A549 (cell line): ENCODE results near the gene ZBED4. TPM values are rescaled to one million over a fixed set of nuclear protein-coding genes. Genes with fewer than 3 reads are reported as not detected.

ENCODE experiments used
- ATAC-seq, 2 experiments: fragments of 200-7000 bp in 1 of 2; fragments of >200 bp in 1 of 2; cut with Nextera tagmentation in 1 of 2; cut with Tn5 transposase in 1 of 2; 3 replicates each; pipeline versions ENCODE4 v1.8.0 to v1.9.1; 2018 to 2020; ENCODE audit warnings: mild to moderate bottlenecking in 1 of 2, moderate library complexity in 1 of 2
- CTCF ChIA-PET: fragments of 300-600 bp; sonication (Branson Sonifier 250); formaldehyde crosslinking; extraction: SDS; loops from one replicate; lab custom pipeline; 2021; ENCODE audit warnings: antibody characterized with exemption, inconsistent platforms; lab: Yijun Ruan, JAX
- POLR2A ChIA-PET: fragments of 350-600 bp; formaldehyde crosslinking; extraction: SDS; loops from one replicate; lab custom pipeline; 2021; ENCODE audit warnings: antibody characterized with exemption, inconsistent platforms; lab: Yijun Ruan, JAX
- DNase-seq, 2 experiments: peaks; one replicate each; pipeline versions ENCODE4 v3.0.0 to v3.0.0-alpha.2; 2011 to 2016; ENCODE audit warnings: low read depth in 1 of 2, low spot score in 1 of 2
- FAIRE-seq: peaks from 2 replicates; lab custom pipeline; 2011; peaks lifted over from hg19 to GRCh38; lab: Jason Lieb, UNC
- H3K27ac ChIP-seq, 2 experiments: fragments of >200 bp; sonication (Bioruptor Twin); formaldehyde crosslinking; 3 replicates each; pipeline ENCODE4 v1.5.1; 2016 to 2017
- H3K4me1 ChIP-seq: fragments of >200 bp; sonication (Bioruptor Twin); formaldehyde crosslinking; 3 replicates; pipeline ENCODE4 v1.6.1; 2016
- H3K4me2 ChIP-seq: fragments of >200 bp; sonication (Bioruptor Twin); formaldehyde crosslinking; 3 replicates; pipeline ENCODE4 v1.6.1; 2016
- H3K4me3 ChIP-seq: fragments of >200 bp; sonication (Bioruptor Twin); formaldehyde crosslinking; 3 replicates; pipeline ENCODE4 v1.5.1; 2016
- H3K9me3 ChIP-seq: fragments of >200 bp; sonication (Bioruptor Twin); formaldehyde crosslinking; 3 replicates; pipeline ENCODE4 v1.6.1; 2016
- BHLHE40 ChIP-seq: IDR thresholded peaks from 2 replicates; pipeline ENCODE4 v1.6.1; 2012; ENCODE audit warnings: low read depth, low read length, inconsistent platforms
- CBX2 ChIP-seq: fragments of 200-600 bp; sonication (generic); IDR thresholded peaks from 2 replicates; pipeline ENCODE4 v1.6.1; 2016; ENCODE audit warnings: low read depth, mild to moderate bottlenecking, borderline replicate concordance
- CHD2 ChIP-seq: fragments of 150-350 bp; IDR thresholded peaks from 2 replicates; pipeline ENCODE4 v1.6.1; 2014; ENCODE audit warnings: low read length; ENCODE audit not compliant: partially characterized antibody
- EHMT2 ChIP-seq: fragments of 200-600 bp; sonication (generic); IDR thresholded peaks from 2 replicates; pipeline ENCODE4 v1.6.1; 2016; ENCODE audit warnings: antibody characterized with exemption, low read depth, mild to moderate bottlenecking, moderate library complexity
- FOSB ChIP-seq: fragments of 250-450 bp; sonication (Bioruptor Pico); IDR thresholded peaks from 2 replicates; pipeline ENCODE4 v1.5.0; 2020; ENCODE audit warnings: mild to moderate bottlenecking, moderate library complexity
- FOSL2 ChIP-seq, 2 experiments: fragments of 450-650 bp in 1 of 2; fragments of >200 bp in 1 of 2; sonication (Bioruptor Twin) in 1 of 2; formaldehyde crosslinking; IDR thresholded peaks; 2 replicates each; pipeline versions ENCODE4 v1.5.0 to v1.6.1; 2016 to 2020; ENCODE audit warnings: mild to moderate bottlenecking in 1 of 2, moderate library complexity in 1 of 2
- HOXB5 ChIP-seq: fragments of 250-450 bp; sonication (Bioruptor Pico); IDR thresholded peaks from 2 replicates; pipeline ENCODE4 v1.5.0; 2020; ENCODE audit warnings: mild to moderate bottlenecking, moderate library complexity
- JUNB ChIP-seq: fragments of >200 bp; sonication (Bioruptor Twin); formaldehyde crosslinking; IDR thresholded peaks from 2 replicates; pipeline ENCODE4 v1.6.1; 2016
- KDM1A ChIP-seq: fragments of 200-600 bp; sonication (generic); IDR thresholded peaks from 2 replicates; pipeline ENCODE4 v1.6.1; 2016; ENCODE audit warnings: low read depth, mild to moderate bottlenecking
- MAFK ChIP-seq: fragments of 450-650 bp; IDR thresholded peaks from 2 replicates; pipeline ENCODE4 v1.6.1; 2014; ENCODE audit not compliant: partially characterized antibody
- NPAS2 ChIP-seq: fragments of 250-450 bp; sonication (Bioruptor Pico); IDR thresholded peaks from 2 replicates; pipeline ENCODE4 v1.8.0; 2022; ENCODE audit warnings: mild to moderate bottlenecking, moderate library complexity, borderline replicate concordance
- NR3C1 ChIP-seq: fragments of >200 bp; sonication (Bioruptor Twin); formaldehyde crosslinking; IDR thresholded peaks from 3 replicates; pipeline ENCODE4 v1.6.1; 2017
- PHF8 ChIP-seq: fragments of 200-600 bp; sonication (generic); IDR thresholded peaks from 2 replicates; pipeline ENCODE4 v1.6.1; 2016; ENCODE audit warnings: low read depth, mild to moderate bottlenecking, antibody characterized with exemption, moderate library complexity, borderline replicate concordance
- RARB ChIP-seq: fragments of 250-450 bp; sonication (Bioruptor Pico); IDR thresholded peaks from 2 replicates; pipeline ENCODE4 v1.8.0; 2021; ENCODE audit warnings: mild to moderate bottlenecking, moderate library complexity
- RNF2 ChIP-seq: fragments of 200-600 bp; sonication (generic); IDR thresholded peaks from 2 replicates; pipeline ENCODE4 v1.6.1; 2016; ENCODE audit warnings: low read depth, mild to moderate bottlenecking, antibody characterized with exemption, moderate library complexity, borderline replicate concordance
- SMC3 ChIP-seq: fragments of >200 bp; sonication (Bioruptor Twin); formaldehyde crosslinking; IDR thresholded peaks from 3 replicates; pipeline ENCODE4 v1.6.1; 2018; ENCODE audit warnings: inconsistent platforms
- ZC3H11A ChIP-seq: fragments of 450-650 bp; IDR thresholded peaks from 2 replicates; pipeline ENCODE4 v1.6.1; 2014; ENCODE audit warnings: antibody characterized with exemption, mild to moderate bottlenecking
- WGBS: methylation state at CpG from one replicate; pipeline ENCODE4 v1.1.6; 2017; ENCODE audit errors: missing lambda C conversion rate; 5-methylcytosine and 5-hydroxymethylcytosine counted together
- polyA plus RNA-seq, 4 experiments: library from polyadenylated mRNA; depleted of rRNA in 3 of 4; stranded (reverse); fragments of >200 nt; fragmentation: RNase III in 1 of 4; extraction: RNeasy Plus Mini Kit Qiagen cat#74134 plus additional on column Dnase treatment in 1 of 4; gene quantifications; 2 replicates in 3 of 4; 3 replicates in 1 of 4; pipeline ENCODE4 v1.2.3, GENCODE V29; 2011 to 2017
- TF ChIP-seq, protein P1 (sequence below): fragments of 450-650 bp; IDR thresholded peaks from 2 replicates; pipeline ENCODE4 v1.6.1; 2014; ENCODE audit warnings: antibody characterized with exemption
- TF ChIP-seq, protein P2 (sequence below): IDR thresholded peaks from 2 replicates; pipeline ENCODE4 v1.6.1; 2012; ENCODE audit warnings: low read depth, borderline replicate concordance
- TF ChIP-seq, protein P3 (sequence below): fragments of 250-450 bp; sonication (Bioruptor Pico); IDR thresholded peaks from 2 replicates; pipeline ENCODE4 v1.5.0; 2020; ENCODE audit warnings: low read depth, mild to moderate bottlenecking, moderate library complexity
- TF ChIP-seq, protein P4 (sequence below): fragments of 200-600 bp; sonication (generic); IDR thresholded peaks from 2 replicates; pipeline ENCODE4 v1.6.1; 2016; ENCODE audit warnings: antibody characterized with exemption, mild to moderate bottlenecking, moderate library complexity
- TF ChIP-seq, protein P5 (sequence below): fragments of 150-350 bp; IDR thresholded peaks from 2 replicates; pipeline ENCODE4 v1.6.1; 2014; ENCODE audit warnings: low read depth, mild to moderate bottlenecking, low read length

ZBED4 gene
- polyA plus RNA-seq, 2 of the 4 experiments (the other 2 are of a cell fraction), result 8.6 to 9.5 TPM

DNA sequence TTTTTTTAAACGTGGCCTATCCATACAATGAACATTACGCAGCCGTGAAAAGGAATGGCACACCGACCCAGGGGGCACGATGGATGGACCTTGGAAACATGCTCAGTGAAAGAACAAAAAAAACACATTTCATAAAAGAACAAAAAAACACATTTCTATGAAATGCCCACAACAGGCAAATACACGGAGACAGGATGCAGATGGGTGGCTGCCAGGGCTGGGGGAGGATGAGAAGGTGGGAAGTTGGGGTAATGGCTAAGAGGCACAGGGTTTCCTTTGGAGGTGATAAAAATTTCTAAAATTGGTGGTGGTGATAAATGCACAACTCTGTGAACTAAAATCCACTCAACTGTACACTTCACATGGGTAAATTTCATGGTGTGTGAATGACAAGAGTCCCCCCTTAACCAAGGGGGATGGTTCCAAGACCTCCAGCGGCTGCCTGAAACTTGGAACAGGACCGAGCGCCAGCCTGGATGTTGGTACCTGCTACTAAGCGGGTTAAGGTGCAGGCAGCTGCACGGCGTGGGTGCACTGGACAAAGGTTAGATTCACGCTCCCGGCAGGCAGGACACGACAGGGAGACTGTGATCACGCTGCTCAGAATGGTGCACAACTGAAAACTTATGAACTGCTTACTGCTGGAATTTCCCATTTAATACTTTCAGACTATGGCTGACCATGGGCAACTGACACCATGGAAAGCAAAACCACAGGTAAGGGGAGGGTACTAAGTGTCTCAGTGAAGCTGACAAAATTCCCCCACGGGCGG lies 42.4 kb upstream of the ZBED4 start (continued):
- TF ChIP-seq, protein P1, sequence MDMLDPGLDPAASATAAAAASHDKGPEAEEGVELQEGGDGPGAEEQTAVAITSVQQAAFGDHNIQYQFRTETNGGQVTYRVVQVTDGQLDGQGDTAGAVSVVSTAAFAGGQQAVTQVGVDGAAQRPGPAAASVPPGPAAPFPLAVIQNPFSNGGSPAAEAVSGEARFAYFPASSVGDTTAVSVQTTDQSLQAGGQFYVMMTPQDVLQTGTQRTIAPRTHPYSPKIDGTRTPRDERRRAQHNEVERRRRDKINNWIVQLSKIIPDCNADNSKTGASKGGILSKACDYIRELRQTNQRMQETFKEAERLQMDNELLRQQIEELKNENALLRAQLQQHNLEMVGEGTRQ, result no peak
- TF ChIP-seq HOXB5 (CRISPR knock-in tag) (no peak), NPAS2 (no peak), PHF8 (no peak), CBX2 (no peak)
- TF ChIP-seq, protein P2, sequence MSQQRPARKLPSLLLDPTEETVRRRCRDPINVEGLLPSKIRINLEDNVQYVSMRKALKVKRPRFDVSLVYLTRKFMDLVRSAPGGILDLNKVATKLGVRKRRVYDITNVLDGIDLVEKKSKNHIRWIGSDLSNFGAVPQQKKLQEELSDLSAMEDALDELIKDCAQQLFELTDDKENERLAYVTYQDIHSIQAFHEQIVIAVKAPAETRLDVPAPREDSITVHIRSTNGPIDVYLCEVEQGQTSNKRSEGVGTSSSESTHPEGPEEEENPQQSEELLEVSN, result no peak

DNA sequence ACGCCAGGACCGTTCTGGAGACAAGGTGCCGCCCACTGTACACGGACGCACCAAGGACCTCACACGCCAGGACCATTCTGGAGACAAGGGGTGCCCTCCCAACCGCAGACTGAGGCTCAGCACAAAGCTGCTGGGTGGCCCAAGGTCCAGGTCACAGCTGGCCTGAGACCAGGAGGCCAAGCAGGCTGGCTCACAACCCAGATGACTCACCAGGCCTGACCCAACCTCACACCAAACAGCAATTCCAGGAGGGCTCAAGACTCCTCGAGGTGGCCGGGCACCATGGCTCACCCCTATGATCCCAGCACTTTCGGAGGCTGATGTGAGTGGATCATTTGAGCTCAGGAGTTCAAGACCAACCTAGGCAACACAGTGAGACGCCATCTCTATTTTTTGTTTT lies 40.8 kb upstream of the ZBED4 start:
- POLR2A ChIA-PET, result no interaction called here
- Histone ChIP-seq H3K4me1 (peaks cover 16% of the 10 kb centered on the region; the same call in 1 of the 3 replicates), H3K4me2 (no peak overlapping the region), H3K4me3 (no peak overlapping the region), H3K27ac (no peak overlapping the region), H3K9me3 (no peaks in the 10 kb centered on the region)
- TF ChIP-seq, protein P3, sequence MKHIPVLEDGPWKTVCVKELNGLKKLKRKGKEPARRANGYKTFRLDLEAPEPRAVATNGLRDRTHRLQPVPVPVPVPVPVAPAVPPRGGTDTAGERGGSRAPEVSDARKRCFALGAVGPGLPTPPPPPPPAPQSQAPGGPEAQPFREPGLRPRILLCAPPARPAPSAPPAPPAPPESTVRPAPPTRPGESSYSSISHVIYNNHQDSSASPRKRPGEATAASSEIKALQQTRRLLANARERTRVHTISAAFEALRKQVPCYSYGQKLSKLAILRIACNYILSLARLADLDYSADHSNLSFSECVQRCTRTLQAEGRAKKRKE (CRISPR knock-in tag), result no peak
- no peak for TF ChIP-seq RNF2
- no peak for TF ChIP-seq FOSB (CRISPR knock-in tag)
- TF ChIP-seq CHD2, result no peak
- TF ChIP-seq HOXB5 (CRISPR knock-in tag), result no peak
- TF ChIP-seq EHMT2, result no peak
- TF ChIP-seq FOSL2 (IDR thresholded peaks at IDR 0.05), result no peak
- TF ChIP-seq FOSL2 (CRISPR knock-in tag; IDR thresholded peaks at IDR 0.05), result no peak
- no peak for TF ChIP-seq MAFK
- no peak for TF ChIP-seq RARB (CRISPR knock-in tag)
- TF ChIP-seq, protein P4, sequence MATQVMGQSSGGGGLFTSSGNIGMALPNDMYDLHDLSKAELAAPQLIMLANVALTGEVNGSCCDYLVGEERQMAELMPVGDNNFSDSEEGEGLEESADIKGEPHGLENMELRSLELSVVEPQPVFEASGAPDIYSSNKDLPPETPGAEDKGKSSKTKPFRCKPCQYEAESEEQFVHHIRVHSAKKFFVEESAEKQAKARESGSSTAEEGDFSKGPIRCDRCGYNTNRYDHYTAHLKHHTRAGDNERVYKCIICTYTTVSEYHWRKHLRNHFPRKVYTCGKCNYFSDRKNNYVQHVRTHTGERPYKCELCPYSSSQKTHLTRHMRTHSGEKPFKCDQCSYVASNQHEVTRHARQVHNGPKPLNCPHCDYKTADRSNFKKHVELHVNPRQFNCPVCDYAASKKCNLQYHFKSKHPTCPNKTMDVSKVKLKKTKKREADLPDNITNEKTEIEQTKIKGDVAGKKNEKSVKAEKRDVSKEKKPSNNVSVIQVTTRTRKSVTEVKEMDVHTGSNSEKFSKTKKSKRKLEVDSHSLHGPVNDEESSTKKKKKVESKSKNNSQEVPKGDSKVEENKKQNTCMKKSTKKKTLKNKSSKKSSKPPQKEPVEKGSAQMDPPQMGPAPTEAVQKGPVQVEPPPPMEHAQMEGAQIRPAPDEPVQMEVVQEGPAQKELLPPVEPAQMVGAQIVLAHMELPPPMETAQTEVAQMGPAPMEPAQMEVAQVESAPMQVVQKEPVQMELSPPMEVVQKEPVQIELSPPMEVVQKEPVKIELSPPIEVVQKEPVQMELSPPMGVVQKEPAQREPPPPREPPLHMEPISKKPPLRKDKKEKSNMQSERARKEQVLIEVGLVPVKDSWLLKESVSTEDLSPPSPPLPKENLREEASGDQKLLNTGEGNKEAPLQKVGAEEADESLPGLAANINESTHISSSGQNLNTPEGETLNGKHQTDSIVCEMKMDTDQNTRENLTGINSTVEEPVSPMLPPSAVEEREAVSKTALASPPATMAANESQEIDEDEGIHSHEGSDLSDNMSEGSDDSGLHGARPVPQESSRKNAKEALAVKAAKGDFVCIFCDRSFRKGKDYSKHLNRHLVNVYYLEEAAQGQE, result no peak
- TF ChIP-seq BHLHE40, result no peak
- no peak for TF ChIP-seq ZC3H11A
- TF ChIP-seq, protein P2, result no peak
- no peak for TF ChIP-seq JUNB
- no peak for TF ChIP-seq KDM1A
- no peak for TF ChIP-seq NPAS2
- no peak for TF ChIP-seq SMC3
- TF ChIP-seq, protein P5, sequence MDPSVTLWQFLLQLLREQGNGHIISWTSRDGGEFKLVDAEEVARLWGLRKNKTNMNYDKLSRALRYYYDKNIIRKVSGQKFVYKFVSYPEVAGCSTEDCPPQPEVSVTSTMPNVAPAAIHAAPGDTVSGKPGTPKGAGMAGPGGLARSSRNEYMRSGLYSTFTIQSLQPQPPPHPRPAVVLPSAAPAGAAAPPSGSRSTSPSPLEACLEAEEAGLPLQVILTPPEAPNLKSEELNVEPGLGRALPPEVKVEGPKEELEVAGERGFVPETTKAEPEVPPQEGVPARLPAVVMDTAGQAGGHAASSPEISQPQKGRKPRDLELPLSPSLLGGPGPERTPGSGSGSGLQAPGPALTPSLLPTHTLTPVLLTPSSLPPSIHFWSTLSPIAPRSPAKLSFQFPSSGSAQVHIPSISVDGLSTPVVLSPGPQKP, result no peak
- no peak for TF ChIP-seq NR3C1
- ATAC-seq, result peak; percentile 28 to 52; a peak in 4 of 6 replicates
- CTCF ChIA-PET, result interaction anchor here (0.6 to 1.2 kb wide), 2 partner anchors 10 to 17 kb away, joined by 3 to 4 read pairs; no protein-coding TSS in a partner anchor
- DNase-seq, result no peak
- 88% methylated on average over 8 of the region's 11 CpGs for WGBS
- no peak for FAIRE-seq
